Measurements from ENCODE around the gene NUP210L.
"Not testable (repeated sequence)": the region's sequence is repeated elsewhere in the genome, so short reads cannot be mapped to it uniquely, and the experiment has no call there.

NUP210L gene

GRCh38 chr1:154171223-154171583 lies 16.3 kb upstream of the NUP210L start:
- in situ Hi-C loops (cut with HindIII; ENCODE audit: low sequenced_read_pairs): no loop called here

- in situ Hi-C loops (cut with HindIII; ENCODE audit: low sequenced_read_pairs): no loop called here
These were observed 15.8 kb upstream of the NUP210L start for GRCh38 chr1:154170547-154171222.

- in situ Hi-C loops (cut with HindIII; ENCODE audit: low sequenced_read_pairs): no loop called here
These were observed 12.6 kb upstream of the NUP210L start for GRCh38 chr1:154167461-154167860.

- in situ Hi-C loops (cut with HindIII; ENCODE audit: low sequenced_read_pairs): no loop called here
These were observed 11.3 kb upstream of the NUP210L start for GRCh38 chr1:154166207-154166606.

GRCh38 chr1:154159554-154159953 lies 4.7 kb upstream of the NUP210L start:
- in situ Hi-C loops (cut with HindIII; ENCODE audit: low sequenced_read_pairs): no loop called here

- in situ Hi-C loops (cut with HindIII; ENCODE audit: low sequenced_read_pairs): no loop called here
These were observed 3.6 kb upstream of the NUP210L start for GRCh38 chr1:154158307-154159125.

- in situ Hi-C loops (cut with HindIII; ENCODE audit: low sequenced_read_pairs): no loop called here
These were observed 2.8 kb upstream of the NUP210L start for GRCh38 chr1:154157520-154158306.

- in situ Hi-C loops (cut with HindIII; ENCODE audit: low sequenced_read_pairs): no loop called here
These were observed 378 bp upstream of the NUP210L start for GRCh38 chr1:154155251-154155650.

- in situ Hi-C loops (cut with HindIII; ENCODE audit: low sequenced_read_pairs): no loop called here
These were observed 820 bp downstream of the NUP210L start for GRCh38 chr1:154154053-154154452.

GRCh38 chr1:154151311-154151710 lies 3.6 kb downstream of the NUP210L start:
- in situ Hi-C loops (cut with HindIII; ENCODE audit: low sequenced_read_pairs): no loop called here

- in situ Hi-C loops (cut with HindIII; ENCODE audit: low sequenced_read_pairs): no loop called here
These were observed 6.1 kb downstream of the NUP210L start for GRCh38 chr1:154148807-154149206.

- in situ Hi-C loops (cut with HindIII; ENCODE audit: low sequenced_read_pairs): not testable (repeated sequence)
These were observed 7.4 kb downstream of the NUP210L start for GRCh38 chr1:154147505-154147904.

- in situ Hi-C loops (cut with HindIII; ENCODE audit: low sequenced_read_pairs): no loop called here
These were observed 8.9 kb downstream of the NUP210L start for GRCh38 chr1:154145986-154146385.

GRCh38 chr1:154142358-154142757 lies 12.5 kb downstream of the NUP210L start:
- in situ Hi-C loops (cut with HindIII; ENCODE audit: low sequenced_read_pairs): no loop called here

GRCh38 chr1:154141240-154141639 lies 13.6 kb downstream of the NUP210L start:
- in situ Hi-C loops (cut with HindIII; ENCODE audit: low sequenced_read_pairs): no loop called here

GRCh38 chr1:154137888-154138287 lies 17.0 kb downstream of the NUP210L start:
- in situ Hi-C loops (cut with HindIII; ENCODE audit: low sequenced_read_pairs): loop anchor here (5.0 kb wide), 2 partner anchors 76 to 116 kb away; no protein-coding TSS in a partner anchor

GRCh38 chr1:154133256-154133655 lies 21.6 kb downstream of the NUP210L start:
- in situ Hi-C loops (cut with HindIII; ENCODE audit: low sequenced_read_pairs): no loop called here

- in situ Hi-C loops (cut with HindIII; ENCODE audit: low sequenced_read_pairs): no loop called here
These were observed 25.4 kb downstream of the NUP210L start for GRCh38 chr1:154129391-154129970.

GRCh38 chr1:154123205-154123604 lies 31.7 kb downstream of the NUP210L start:
- in situ Hi-C loops (cut with HindIII; ENCODE audit: low sequenced_read_pairs): not testable (repeated sequence)

GRCh38 chr1:154117642-154118041 lies 37.2 kb downstream of the NUP210L start:
- in situ Hi-C loops (cut with HindIII; ENCODE audit: low sequenced_read_pairs): no loop called here

GRCh38 chr1:154115180-154115579 lies 39.7 kb downstream of the NUP210L start:
- in situ Hi-C loops (cut with HindIII; ENCODE audit: low sequenced_read_pairs): no loop called here
